ENCODE results near the gene SPATA13.

The SPATA13 gene

GRCh38 chr13:24276306-24276705, 115.8 kb downstream of the SPATA13 start:
- DNase-seq (ENCODE audit: low read depth in 2 of 2, low spot score in 1 of 2) = no peak

DNA sequence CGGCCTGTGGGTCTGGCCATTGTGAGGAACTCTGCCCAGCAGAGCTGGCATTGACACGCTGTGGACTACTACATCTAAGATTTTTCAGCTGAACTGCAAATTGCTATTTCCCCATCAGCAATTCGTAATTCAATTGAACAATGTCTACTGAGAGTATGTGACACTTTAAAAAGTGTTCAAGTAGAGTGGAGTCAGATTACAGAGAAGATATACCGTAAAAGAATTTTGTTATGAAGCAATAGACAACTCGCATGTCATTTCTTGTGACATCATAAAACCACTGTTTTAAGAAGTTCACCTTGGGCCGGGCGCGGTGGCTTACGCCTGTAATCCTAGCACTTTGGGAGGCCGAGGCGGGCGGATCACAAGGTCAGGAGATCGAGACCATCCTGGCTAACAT, 116.3 kb downstream of the SPATA13 start:
- no peak for DNase-seq (ENCODE audit: low read depth in 2 of 2, low spot score in 1 of 2)

DNA sequence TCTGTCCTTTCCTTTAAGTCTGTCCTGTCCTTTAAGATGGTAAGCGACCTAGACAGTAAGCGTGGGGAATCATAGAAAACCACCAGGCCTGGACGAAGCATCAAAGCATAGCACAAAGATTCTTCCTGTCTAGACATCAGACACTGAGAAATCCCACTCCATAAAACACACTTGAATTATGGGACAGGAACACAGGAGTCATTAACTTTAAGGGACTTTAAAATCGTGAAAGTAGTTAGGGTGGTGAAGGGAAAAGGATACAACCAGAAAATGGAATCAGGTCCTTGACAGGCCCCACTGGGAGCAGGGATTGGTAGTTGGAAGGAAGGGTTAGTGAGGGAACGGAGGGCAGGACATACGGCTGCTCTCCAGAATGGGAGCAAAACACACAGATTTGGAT, 117.2 kb downstream of the SPATA13 start:
- no peak for DNase-seq (ENCODE audit: low read depth in 2 of 2, low spot score in 1 of 2)

GRCh38 chr13:24279327-24280110, 119.0 kb downstream of the SPATA13 start:
- no peak for DNase-seq (ENCODE audit: low read depth in 2 of 2, low spot score in 1 of 2)

DNA sequence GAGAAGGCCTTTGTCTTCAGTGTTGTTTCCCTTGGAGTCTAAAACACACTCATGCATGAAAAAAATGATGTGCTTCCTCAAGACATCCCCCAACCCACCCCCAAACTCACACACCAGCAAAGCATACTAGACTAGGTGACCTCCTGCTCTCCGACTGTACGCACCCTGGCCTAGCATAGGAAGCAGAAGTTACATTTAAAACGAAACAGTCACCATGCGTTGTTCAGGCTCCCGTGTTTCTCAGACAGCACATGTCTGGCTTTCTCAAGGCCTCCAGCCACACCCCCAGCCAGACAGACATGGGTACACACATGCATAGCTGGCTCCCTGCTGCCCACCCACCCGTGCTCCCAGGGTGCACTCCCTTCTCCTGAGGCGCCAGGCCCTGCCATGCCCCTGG, 120.2 kb downstream of the SPATA13 start:
- DNase-seq (ENCODE audit: low read depth in 2 of 2, low spot score in 1 of 2) = no peak

- no peak for DNase-seq (ENCODE audit: low read depth in 2 of 2, low spot score in 1 of 2)
These were observed 120.9 kb downstream of the SPATA13 start for GRCh38 chr13:24281188-24282008.

- no peak for DNase-seq (ENCODE audit: low read depth in 2 of 2, low spot score in 1 of 2)
These were observed 121.7 kb downstream of the SPATA13 start for GRCh38 chr13:24282256-24282655.

DNA sequence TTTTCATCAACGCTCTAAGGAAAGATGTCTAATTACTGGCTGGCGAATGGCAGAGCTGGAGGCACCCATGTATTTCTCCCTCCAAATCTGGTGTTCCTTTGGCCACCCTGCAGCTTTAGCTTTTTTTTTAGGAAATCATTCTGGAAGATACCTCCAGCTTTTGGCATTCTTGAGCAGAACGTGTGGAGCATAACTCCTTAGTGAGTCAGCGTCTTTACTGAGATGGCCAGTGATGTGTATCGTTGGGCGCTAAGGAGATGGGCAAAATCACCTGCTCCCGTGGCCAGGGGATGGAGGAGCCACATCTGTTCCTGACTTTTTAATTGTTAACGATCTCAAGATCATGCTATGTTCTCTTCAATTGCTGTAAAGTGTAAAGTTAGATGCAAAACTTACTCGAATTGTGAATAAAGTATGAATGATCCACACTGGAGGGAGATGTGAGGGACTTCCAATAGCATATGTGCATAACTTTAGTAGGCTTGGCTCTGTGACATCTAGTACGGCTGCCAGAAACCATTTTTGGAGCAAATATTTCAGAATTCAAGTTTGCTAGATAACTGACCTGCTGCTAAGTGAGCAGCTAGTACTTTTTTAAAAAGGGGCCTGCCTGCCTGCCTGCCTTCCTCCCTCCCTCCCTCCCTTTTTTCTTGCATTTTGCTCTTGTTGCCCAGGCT, 124.5 kb downstream of the SPATA13 start:
- no peak for DNase-seq (ENCODE audit: low read depth in 2 of 2, low spot score in 1 of 2)

DNA sequence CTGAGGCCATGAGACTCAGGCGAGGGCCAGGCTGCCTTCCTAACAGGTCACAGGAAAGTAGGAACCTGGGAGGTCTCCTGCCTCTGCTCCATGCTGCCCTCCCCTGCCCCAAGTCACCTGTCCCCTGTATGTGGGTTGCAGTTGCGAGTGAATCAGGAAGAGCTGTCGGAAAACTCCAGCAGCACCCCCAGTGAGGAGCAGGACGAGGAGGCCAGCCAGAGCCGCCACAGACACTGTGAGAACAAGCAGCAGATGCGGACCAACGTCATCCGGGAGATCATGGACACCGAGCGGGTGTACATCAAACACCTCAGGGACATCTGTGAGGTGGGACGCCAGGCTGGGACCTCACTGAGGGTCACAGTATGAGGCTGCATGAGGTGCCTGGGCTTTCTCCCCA, 126.1 kb downstream of the SPATA13 start:
- no peak for DNase-seq (ENCODE audit: low read depth in 2 of 2, low spot score in 1 of 2)

GRCh38 chr13:24287748-24288287, 127.3 kb downstream of the SPATA13 start:
- no peak for DNase-seq (ENCODE audit: low read depth in 2 of 2, low spot score in 1 of 2)

GRCh38 chr13:24288870-24289269, 128.3 kb downstream of the SPATA13 start:
- DNase-seq (ENCODE audit: low read depth in 2 of 2, low spot score in 1 of 2) = no peak

- no peak for DNase-seq (ENCODE audit: low read depth in 2 of 2, low spot score in 1 of 2)
These were observed 129.9 kb downstream of the SPATA13 start for GRCh38 chr13:24290280-24290932.

- no peak for DNase-seq (ENCODE audit: low read depth in 2 of 2, low spot score in 1 of 2)
These were observed 132.0 kb downstream of the SPATA13 start for GRCh38 chr13:24292481-24292880.

DNA sequence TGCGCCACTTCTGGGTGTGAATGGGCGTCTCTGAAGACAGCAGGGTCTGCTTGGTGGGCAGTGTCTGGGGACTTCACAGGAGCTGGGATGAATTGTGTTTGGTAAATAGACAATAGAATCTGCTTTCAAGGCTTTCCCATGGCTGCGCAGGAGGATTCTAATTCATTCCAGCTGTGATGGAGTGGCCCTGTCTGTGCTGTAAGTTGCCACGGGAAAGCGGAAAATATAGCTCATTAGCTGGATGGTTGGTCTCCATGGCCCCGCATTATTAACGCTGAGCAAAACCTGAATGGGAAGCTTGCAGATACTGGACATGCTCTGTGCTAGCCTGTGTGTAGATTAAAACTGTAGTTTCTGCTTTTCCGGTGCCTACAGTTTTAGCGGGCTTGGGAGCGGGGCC, 133.2 kb downstream of the SPATA13 start:
- no peak for DNase-seq (ENCODE audit: low read depth in 2 of 2, low spot score in 1 of 2)

GRCh38 chr13:24299488-24300114, 139.1 kb downstream of the SPATA13 start:
- DNase-seq (ENCODE audit: low read depth in 2 of 2, low spot score in 1 of 2) = no peak

DNA sequence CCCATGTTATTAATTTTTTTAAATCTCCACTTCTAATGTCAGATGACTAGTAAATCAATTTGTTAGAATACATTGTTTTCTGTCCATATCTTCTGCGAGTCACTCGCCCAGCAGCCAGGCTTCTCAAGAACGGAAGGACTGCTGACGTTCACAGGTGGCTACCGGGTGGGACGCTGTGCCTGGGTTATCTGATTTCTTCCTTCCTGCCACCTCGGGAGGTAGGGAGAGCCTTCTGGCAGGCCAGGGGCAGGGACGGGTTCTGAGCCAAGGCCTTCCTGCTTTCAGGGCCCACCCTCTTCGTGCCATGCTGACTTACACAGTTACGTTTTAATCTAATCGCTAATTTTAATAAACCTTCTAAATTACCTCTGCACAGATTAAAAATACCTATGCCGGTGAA, 140.9 kb downstream of the SPATA13 start:
- DNase-seq (ENCODE audit: low read depth in 2 of 2, low spot score in 1 of 2) = no peak

DNA sequence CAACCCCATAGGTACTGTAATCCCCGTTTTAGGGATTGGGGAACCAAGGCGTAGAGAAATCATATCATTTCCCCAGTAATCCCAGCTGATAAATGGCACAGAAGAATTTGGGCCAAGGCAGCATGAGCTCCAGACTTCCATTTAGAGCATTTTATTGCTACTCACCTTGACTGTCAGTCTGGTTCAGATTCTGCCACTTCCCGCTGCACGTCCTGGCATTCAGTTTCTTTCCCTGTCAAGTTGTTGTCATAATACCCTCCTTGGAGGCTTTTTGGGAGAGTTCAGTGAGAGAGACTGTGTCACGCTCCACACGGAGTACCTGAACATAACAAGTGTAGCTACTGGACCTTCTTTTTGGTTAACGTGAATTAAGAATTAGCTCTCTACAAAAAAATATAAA, 141.4 kb downstream of the SPATA13 start:
- no peak for DNase-seq (ENCODE audit: low read depth in 2 of 2, low spot score in 1 of 2)

- no peak for DNase-seq (ENCODE audit: low read depth in 2 of 2, low spot score in 1 of 2)
These were observed 144.1 kb downstream of the SPATA13 start for GRCh38 chr13:24304620-24305019.

- no peak for DNase-seq (ENCODE audit: low read depth in 2 of 2, low spot score in 1 of 2)
These were observed 146.1 kb downstream of the SPATA13 start for GRCh38 chr13:24306632-24307031.

DNA sequence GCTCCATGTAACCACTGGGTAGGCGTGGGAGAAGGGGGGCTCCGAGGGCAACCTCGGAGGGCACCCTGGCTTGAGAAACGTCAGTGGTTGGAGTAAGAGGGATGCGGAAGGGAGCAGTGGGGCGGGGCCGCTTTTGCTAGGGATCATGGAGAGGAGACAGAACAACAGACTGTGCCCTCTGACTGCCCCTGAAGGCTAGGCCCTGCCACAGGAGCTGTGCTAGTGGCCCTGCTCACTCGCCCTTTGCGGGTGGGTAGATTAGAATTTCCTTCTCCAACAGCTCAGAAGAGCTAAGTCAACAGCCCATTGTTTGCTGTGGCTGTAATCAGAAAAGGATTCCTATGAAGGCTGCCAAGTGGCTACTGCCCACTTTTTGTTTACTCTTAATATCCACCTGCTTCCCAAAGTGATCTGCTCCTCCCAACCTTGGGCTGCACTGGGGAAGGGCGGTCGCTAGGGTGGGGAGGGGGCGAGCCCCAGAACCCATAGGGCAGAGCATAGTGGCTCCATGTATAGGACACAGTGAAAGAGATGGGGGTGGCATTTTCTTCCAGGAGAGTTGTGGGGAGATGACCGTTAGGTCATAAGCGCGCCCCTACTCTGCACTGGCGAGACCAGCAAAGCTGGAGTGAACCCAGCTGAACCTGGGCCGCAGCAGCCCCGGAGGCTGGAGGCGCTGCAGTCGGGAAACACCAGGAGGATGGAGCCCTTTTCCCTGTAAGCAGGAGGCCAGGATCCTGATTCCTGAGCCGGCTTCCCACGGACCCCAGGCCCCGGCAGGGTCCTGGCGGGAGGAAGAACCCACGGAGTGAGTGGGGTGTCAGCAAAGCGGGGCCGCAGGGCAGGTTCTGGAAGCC, 146.9 kb downstream of the SPATA13 start:
- no peak for DNase-seq (ENCODE audit: low read depth in 2 of 2, low spot score in 1 of 2)

All from stimulated activated CD8-positive, alpha-beta memory T cell treated with anti-CD3 and anti-CD28 coated beads, Interleukin-4, amount 100 ng/mL, for 1 hour (primary cell).